GM21723 (cell line): ENCODE data around the gene PAX8.
A peak's percentile ranks its signal among the peaks of the same experiment; 100 is the strongest.

Source experiments
- ATAC-seq: cut with Tn5 transposase; IDR thresholded peaks from one replicate; pipeline ENCODE4 v1.9.1; 2021; ENCODE audit warnings: mild to moderate bottlenecking, moderate library complexity; ENCODE audit not compliant: unreplicated experiment

Gene PAX8

DNA sequence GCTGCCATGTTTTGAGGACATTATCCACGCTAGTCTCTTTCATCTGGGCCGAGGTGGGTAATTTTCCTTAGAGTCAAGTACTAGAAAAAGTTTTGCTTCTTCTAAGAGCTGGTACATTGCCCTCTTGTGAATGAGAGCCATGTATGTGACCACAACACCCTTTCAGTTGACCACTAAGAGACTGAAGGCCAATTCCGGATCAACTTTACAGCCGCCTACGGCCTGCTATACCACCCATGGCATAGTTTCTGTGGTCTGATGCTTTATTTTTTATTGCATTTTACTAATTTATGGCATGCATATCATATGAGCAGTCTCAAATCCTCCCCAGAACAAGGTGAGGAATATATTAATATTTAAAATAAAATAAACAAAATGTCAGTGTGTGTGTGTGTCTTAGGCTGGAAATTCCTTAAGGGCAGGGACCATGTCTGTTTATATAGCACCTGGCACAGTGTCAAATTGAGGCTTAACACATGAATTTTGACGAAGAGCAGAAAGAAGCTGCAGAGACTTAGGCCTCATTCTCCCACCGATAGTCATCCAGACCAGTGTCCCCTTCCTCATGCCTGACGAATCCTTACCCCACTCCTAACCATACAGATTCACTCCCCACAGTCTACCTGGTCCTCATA lies 69.6 kb downstream of the PAX8 start:
- no peak for ATAC-seq

DNA sequence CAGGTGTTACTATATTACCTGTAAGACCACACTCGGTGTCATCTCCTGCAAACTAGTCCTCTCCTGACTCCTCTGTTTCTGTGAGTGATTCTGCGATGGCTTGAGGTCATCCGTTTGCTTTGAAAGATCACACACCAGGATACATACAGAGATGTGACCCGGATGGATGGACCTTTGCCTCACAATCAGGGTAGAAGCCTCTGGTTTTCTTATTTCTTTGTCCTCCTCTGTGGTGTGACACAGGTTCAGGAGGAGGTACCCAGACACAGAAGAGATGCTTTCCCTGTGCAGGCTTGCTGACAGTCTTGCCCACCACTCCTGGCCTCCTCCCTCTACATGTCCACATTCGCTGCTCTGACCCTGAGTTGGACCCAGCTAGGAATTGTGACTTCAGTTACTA lies 70.3 kb downstream of the PAX8 start:
- no peak for ATAC-seq

DNA sequence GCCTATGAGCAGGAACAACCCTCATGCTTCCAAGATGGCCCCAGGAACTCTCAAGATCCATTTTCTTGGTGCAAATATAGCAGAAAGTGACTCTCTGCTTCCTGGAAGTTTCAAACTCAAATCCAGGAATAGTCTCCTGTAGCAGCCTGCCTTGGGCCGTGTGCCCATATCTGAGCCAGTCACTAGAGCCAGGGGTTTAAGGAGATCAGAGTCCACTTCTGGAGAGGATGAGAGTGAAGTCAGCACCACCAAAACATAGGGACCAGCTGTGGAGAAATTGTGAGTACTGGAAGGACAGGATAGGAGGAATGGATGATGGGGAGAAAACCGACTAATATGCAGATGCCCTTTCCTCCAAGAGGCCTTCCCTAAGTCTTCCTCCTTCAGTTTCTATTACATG lies 71.7 kb downstream of the PAX8 start:
- ATAC-seq, result no peak

DNA sequence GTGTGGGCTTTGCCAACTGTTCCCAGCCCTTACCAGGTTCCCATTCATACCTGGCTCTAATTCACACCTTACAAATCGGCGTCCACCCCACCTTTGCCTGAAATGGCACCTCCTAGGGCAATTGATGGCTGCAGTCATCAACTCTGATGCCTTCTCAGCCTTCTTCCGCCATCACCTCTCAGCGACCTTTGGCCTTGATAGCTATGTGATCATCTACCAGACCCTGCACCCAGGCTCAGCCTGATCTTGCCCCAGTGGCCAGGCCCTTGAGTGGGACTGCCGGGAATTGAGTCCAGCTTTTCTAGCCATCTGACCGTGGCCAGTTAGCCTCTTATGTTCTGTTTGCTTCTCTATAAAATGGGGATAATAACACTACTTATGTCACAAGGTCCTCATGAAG lies 72.5 kb downstream of the PAX8 start:
- ATAC-seq, result no peak

DNA sequence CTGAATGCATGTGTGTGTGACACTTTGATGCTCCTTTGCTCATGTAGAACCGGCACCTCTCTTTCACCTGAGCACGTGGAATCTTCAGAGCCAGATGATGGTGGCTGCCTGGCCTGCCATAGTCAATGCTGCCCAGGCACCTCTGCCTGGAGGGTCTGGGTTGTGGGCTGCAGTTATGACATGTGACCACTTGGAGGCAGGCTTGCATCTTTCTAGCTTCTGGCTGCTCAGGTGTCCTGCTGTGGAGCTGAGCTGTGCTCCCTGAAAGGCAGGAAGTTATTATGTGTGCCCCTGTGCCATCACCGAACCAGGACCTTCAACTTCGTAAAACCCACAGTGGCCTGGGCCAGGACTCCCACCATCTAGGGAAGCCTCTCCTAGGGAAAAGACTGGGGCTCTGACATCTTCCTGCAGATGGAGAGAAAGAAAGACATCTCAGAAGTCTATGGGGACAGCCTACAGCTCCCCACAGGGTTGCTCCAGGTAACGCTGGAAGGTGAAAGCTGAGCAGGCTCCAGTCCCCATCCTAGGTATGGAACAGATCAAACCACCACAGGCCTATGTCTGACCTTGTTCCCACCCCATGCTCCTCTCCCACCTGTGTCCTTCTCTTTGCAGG lies 74.7 kb downstream of the PAX8 start:
- peak; percentile 69 for ATAC-seq

DNA sequence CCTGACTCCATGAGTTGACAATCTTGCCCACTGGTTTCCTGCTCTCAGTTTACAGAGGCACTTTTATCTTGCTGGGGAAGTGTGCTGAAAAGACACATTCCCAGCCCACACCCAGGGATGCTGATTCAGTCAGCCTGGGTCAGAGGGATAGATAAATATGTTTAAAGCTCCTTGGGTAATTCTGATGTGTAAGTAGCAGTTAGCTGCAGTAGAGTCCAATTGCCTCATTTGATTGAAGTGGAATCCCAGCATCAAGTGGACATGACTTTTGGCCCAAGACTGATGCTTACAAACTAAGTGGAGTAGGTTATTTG lies 75.5 kb downstream of the PAX8 start:
- ATAC-seq, result no peak

DNA sequence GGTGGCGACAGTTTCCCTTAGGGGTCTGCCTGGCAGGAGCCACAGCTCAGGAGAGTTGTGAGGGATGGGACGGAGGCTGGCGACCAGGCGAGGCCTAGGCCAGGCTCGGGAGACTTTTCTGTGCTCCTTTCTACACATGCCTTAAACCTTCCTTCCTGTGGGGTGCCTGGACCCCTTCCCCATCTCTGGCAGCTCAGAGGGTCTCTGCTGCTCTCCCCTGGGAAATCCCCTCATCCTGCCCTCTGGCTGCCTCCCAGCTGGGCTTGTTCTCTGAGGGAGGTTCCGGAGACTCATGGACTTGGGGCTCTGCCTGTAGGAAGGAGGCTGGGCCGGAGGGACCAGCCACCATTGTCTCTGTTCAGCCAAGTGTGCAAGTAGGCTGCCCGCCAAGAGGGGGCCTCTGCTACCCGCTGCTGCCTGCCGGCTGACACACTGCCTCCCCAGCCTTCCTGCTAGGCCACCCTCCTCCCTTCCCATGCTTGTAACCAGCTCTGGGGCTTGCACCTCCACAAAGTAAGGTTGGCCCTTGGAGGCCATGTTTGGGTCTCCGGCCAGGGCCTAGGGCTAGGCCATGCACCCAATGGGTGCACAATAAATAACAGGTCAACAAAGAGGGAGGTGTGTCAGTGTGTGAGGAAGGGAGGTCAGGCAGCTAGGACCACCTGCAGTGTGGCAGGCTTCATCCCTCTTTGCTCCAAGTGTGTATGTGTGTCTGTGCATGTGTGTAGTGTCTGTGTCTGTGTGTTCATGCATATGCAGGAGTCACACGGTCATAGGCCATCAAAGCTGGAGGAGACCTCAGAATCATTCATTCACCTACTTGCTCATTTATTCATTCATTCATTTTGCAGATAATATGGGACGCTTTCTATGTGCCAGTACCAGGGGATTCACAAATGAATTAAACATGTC lies 76.2 kb downstream of the PAX8 start:
- ATAC-seq, result no peak

DNA sequence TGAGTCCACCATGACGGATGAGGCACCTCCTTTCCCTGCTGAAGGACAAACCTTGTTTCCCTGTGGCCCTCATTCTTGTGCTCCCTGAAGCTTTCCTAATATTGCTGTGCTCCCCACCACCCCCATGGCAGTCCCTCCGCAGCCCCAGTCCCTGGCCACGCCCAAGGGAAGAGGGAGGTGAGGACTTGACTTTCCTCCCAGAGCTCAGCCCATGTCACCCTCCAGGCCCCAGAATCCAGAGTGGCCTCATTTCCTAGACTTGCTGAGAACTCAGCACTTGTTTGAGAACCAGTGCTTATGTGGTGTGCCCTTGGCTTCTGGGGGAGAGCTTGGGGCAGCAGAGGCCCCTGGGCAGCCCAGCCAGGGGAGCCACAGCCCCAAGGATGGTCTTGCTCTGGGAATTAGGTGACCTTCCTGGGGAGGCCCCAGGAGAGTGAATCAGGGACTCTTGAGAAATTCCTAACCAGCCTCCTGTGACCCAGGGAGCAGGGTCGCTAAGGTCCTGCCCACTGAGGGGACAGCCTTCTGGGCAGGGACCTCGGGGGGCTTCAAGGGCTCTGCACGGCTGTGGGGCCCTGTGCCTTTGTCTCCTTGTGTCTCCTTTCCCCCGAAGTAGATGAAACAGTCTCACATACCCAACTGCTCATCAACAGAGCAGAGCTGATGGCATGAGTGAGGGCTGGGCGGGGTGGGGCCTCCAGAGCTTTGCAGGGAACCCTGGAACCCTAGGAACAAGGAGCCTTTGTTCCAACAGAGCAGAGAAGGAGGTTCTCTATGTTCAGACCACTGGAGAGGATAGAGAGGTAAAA lies 77.0 kb downstream of the PAX8 start:
- no peak for ATAC-seq

DNA sequence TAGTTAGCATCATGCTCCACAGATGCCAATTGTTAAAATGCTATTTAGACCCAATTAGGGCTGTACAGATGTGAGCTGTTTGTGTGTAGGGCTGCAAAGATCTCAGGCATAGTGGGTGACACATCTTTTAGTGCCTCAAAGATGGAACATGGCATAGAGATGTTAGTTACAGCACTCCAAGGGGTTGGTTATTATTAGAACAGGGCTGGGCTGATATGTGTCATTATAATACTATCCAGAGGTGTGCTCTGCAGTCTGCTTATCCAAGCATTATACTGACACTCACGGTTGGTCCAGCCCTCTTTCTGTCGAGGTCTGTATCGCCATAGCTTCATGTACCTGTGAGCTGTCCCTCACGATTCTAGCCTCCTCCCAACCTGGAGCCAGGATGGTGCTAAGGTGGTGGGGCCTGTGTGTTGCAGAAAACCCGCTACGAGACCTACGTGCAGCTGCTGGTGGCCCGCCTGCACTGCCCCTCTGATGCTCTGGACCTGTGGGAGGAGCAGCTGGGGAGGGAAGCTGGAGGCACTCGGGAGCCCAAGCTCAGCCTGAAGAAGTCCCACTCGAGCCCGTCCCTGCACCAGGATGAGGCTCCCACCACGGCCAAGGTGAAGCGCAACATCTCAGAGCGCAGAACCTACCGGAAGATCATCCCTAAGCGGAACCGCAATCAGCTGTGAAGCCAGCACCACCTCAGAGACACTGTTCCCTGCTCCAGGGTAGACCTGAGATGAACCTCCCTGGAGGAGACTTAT lies 77.8 kb downstream of the PAX8 start:
- ATAC-seq, result no peak

DNA sequence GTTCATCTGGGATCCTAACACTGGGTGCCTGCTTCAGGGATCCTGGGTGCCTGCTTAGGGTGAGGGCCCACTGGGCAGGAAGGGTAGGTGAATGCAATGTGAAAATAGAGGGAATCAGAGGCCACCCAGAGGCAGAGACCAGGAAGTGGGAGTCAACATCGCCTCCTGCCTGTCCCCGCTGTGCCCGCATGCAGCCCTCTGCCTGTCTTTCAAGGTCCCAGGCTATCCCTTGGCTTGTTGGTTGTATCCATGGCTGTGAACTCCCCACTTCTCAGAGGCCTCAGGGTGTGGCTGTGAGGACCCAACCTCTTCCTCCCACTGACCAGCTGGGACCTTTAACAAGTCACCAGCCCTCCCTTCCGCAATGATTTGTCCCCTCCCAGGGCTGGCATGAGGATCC lies 78.5 kb downstream of the PAX8 start:
- ATAC-seq, result no peak

DNA sequence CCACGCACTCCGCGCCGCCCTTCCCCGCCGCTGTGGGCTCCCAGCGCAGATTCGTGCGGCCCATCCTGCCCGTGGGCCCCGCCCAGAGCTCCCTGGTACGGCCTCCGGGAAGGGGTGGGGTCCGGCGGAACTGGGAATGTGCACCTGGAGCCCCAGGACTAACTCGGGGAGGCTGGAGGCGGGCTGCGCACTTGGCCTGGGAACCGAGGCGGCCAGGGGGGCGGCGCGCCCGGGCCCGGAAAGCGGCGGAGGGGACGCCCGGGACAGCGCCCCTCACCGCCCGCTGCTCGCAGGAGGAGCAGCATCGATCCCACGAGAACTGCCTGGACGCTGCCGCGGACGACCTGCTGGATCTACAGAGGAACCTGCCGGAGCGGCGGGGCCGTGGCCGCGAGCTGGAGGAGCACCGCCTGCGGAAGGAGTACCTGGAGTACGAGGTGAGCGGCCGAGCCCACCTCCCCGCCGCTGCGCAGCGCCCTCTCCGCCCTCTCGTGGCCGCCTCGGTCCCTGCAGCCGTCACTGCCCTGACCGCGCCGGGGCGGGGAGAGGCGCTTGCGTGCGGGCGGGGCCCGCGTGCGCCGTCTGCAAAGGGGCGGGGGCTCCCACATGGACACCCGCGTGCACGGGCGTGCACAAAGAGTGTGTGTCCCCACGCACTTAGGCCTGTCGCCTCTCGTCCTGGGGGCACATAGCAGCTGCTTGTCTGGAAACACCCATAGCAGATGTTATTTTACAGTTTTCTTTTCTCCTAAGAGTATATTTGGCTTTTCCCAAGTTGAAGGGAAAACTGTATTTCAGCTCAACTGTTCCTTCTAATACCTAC lies 79.7 kb downstream of the PAX8 start:
- ATAC-seq, result peak; percentile 77

DNA sequence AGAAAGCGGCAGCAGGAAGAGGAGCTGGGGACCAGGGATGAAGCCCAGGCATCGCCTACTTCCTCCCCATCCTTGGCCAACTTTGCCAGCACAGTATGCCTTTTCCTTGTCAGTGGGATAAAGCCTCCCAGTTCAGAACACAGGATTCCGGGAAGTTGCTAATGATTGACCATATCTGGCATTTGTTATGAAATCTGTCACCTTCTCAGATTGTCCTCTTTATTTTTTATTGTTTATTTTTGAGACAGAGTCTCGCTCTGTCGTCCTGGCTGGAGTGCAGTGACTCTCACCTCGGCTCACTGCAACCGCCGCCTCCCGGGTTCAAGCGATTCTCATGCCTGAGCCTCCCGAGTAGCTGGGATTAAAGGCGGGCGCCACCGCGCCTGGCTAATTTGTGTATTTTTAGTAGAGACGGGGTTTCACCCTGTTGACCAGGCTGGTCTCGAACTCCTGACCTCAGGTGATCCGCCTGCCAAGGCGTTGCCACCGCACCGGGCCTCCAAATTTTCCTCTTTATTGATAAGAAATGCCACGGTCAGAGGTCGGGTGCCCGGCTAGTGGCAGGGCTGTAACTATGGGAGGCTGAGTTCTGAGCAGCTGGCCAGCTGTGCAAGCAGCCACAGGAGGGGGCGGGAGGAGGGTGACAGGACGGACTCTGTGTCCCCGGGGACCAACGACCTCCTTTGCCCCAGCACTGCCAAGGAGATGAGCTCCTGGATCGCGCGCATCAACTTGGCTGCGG lies 80.5 kb downstream of the PAX8 start:
- ATAC-seq, result no peak

DNA sequence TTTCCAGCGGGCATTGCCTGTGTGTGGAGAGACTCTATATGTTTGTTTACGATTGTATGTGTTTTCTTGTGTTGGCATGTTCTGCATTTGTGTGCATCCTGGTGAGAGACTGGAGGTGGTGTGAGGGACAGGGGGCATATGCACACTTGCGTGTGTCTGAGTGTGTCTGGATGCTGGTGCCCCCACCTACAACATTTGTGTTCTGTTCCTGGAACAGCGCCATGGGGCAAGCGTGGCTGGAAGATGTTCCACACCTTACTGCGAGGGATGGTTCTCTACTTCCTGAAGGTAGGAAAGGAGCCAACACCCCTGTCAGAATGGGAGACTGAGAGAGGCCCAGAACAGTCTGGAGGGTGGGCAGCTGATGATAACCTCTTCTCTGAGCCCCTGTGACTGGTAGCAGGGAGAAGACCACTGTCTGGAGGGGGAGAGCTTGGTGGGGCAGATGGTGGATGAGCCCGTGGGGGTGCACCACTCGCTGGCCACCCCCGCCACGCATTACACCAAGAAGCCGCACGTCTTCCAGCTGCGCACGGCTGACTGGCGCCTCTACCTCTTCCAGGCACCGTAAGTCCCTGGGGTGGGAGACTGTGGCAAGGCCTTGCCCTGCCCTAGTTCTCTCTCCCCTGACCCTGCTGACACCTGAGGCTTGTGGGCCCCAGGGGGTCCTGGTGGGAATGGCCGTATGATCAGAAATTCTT lies 81.2 kb downstream of the PAX8 start:
- ATAC-seq, result no peak

DNA sequence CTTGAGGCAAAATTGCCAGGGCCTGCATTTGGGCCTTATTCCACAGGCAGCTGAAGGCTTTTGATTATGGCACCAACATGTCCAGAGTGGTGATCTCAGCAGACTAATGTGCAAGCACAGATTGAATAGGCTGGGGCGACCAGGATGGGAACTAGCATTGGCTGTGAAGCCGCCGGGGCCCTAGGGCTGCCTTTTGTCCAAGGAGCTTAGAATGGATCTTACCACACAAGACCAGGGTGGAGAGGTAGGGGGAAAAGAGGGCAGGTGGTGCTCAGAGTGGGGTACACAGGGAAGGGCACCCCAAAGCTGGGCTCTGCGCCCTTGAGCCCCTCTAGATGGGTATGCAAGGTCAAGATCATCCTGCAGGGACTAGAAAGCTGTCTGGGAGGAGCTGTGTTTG lies 81.9 kb downstream of the PAX8 start:
- no peak for ATAC-seq

DNA sequence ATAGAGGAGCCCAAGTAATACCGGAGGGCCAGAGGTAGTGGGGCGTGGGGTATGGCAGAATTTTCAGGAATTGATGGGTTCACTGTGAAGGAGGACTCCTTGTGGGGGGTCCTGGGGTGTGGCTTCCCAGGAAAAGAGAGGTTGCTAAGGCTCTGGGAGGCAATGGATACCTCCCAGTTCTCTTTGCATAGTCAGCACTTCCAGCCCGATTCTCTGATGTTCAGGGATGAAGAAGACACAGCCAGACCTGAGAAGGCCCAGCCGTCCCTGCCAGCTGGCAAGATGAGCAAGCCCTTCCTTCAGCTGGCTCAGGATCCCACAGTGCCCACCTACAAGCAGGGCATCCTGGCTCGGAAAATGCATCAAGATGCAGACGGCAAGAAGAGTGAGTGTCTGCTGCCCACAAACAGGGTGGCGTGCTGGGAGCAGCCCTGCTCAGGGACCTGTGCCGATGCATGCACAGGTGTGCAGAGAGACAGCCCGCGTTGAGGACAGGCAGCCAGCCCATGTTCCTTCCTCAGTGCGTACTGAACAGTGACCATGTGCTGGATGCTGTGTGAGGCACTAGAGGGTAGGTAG lies 82.7 kb downstream of the PAX8 start:
- no peak for ATAC-seq

DNA sequence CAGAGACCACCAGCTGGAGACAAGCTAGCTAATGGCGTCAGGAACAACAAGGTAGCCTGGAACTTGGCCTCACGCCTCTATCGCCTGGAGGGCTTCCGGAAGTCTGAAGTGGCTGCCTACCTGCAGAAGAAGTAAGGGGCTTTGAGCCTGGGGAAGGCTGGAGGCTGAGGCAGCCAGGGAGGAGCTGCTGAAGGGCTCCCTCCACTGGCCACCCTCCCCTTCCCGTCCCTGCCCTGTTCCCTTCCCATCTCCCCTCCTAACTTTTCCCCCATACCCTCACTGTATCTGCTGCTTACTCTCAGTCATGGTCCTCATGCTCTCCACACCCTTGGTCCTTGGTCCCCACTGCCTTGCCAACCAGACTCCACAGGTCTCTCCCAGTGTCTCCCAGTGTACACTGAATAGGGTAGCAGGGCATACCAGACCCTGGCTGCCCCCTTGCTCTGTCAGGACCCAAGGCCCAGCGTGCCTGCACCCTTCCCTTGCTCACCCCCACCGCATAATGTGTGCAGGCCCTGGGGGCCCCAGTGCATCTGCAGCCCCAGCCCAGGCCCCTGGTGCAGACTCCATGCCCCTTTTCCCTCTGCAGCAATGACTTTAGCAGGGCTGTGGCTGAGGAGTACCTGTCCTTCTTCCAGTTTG lies 86.1 kb downstream of the PAX8 start:
- no peak for ATAC-seq

DNA sequence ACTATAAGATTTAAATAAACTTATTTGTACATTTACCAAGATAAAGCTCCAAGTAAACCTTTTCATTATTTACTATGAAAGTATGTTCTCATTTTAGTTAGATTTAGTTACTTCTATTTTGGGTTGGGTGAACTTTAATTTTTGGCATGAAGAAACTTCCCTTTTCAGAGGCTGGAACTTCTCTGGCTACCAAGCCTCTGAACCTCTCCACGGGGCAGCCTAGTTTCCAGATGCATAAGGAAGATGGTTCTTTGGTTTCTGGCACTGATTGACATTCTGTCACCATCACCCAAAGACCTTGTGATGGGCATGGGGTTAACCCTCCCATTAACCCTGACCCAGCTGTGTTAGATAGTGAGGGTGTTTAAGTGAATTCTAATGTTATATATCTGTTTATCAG lies 87.8 kb downstream of the PAX8 start:
- ATAC-seq, result no peak

DNA sequence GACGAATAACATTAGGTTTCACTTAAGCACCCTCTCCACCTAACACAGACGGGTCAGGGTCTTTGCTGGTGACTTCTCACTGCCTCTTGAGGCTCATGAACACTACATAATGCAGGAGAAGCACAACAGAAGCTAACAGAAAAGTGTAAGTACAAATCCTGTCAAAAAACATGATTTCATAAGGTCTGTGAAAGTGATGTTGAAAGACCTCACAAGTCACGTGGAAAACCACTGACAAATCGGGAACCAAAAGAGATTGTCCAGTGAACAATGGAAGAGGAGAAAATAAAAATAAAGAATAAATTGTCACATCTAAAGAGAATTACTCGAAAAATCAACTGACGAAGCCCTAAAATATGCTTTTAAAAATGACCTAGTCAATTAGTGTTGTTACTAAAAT lies 91.0 kb downstream of the PAX8 start:
- no peak for ATAC-seq
